HG03558 (cell line): ENCODE results near the gene FBLN1.
"Not testable (repeated sequence)": the region's sequence is repeated elsewhere in the genome, so short reads cannot be mapped to it uniquely, and the experiment has no call there.

ENCODE experiments used
- ATAC-seq: cut with Tn5 transposase; IDR thresholded peaks from one replicate; pipeline ENCODE4 v1.9.1; 2021; ENCODE audit warnings: moderate number of reproducible peaks; ENCODE audit not compliant: unreplicated experiment; ENCODE audit errors: extremely low read depth

FBLN1 gene

DNA sequence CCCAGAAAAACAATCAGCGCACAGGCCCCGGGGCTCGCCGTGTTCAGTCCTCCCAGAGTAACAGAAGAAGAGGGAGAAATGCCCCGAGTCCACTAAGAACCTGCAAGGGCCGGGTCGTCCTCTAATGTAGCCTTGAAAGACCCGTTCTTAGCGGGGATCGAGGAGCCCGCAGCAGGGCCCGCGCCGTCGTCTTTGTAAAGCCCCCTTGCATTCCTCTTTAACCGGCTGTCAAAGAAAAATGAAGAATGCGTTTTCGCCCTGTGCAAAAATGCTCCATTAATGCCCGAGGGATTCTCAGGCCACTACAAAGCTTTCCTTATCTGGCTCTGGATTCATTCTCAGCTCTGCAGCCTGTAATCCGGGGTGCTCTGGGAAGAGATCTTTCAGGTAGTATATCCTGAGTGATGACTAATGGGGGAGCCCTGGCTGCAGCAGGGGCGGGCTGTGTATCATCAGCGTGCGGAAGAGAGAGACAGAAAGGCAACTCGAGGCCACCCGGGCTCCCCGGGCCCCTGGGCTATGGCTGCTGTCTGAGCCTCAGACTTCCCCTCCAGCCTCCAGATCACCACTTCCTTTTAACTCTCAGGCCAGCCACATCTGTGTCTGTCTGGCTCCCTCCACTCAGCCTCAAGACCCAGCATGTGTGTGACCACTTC, 78.2 kb downstream of the FBLN1 start:
- no peak for ATAC-seq

DNA sequence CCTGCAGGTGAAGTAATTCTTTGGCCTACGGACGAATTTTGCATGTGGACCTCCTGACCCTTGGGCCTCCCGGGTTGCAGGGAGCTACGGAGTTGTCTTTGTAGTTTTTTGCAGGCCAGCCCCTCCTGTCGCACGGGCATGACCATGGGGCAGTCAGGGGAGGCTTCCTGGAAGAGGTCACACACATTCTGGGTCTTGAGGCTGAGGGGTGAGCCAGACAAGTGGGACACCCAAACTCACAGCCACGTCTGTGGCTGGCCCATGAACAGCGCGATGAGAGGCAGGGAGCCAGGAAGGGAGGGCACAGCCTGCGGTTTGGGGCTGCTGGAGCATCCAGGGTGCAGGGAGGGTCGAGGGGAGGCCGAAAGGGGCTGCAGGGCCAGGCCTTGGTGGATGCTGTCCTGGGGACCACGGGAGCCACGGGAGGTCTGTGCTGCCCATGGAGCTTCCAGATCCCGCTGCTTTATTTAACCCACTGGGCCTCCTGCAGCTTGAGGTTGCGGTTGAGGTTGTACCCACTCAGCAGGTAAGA, 78.9 kb downstream of the FBLN1 start:
- no peak for ATAC-seq

DNA sequence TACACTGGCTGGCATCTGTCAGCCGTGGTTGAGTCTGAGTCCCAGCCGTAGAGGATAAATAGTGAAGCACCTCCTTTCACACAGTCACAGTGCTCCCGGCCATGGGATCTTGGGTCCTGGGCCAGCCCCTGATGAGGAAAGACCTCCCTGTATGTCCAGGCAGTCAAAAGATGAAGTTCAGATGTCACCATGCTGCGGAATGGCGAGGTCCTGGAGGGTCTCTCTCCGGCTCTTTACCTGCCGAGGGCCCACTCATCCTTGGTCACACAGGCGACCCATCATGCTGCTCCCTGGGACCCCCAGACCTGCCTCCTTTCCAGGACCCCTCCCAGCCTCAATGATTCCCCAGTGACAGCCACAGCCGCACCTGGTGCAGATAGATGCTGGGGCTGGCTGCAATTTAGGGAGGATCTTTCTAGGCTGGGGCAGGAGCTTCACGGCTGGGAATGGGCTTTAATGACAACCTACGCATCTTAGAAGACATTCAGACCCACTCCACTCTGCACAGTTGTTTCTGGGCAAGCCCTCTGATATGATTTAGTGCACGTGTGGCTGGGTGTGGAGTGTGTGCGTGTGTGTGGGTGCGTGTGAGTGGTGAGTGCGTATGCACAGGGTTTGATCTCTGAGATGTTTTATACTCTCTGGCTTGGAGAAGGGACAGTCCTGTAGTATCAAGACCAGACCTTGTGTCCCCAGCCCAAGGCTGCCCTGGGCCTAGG, 79.7 kb downstream of the FBLN1 start:
- no peak for ATAC-seq

DNA sequence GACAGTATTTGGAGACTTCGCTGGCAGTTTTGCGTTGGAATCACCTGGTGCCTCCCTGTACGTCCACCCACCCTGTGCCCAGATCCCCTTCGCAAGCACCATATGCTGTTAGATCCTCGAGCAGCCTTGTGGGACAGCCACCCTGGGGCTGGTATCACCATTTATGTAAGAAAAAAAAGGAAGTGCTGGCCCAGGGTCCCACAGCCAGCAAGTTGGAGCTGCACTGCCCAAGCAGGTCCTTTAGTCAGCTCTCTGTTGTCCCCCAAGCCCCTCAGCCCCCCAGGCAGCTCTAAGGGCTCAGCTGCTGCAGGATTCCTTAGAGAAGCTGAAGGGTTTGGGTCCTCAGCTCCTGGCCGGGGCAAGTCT, 80.3 kb downstream of the FBLN1 start:
- no peak for ATAC-seq

DNA sequence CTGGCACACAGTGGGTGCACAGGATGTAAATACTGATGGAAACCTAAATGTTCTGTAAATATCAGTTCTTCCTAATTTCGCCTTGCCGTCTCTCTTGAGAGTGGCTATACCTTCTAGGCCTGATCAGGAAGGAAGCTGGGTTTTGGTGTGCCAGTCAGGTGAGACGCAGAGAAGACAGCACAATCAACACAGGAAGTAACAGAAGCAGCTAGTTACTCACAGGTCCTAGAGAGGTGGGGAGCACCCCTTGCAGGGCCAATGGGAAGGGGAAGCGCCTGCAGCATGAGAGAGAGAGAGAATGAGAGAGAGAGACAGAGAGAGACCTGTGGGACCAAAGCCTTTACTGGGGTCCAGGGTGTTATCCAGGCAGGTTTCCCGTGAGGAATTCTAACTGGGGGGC, 80.8 kb downstream of the FBLN1 start:
- ATAC-seq: no peak

DNA sequence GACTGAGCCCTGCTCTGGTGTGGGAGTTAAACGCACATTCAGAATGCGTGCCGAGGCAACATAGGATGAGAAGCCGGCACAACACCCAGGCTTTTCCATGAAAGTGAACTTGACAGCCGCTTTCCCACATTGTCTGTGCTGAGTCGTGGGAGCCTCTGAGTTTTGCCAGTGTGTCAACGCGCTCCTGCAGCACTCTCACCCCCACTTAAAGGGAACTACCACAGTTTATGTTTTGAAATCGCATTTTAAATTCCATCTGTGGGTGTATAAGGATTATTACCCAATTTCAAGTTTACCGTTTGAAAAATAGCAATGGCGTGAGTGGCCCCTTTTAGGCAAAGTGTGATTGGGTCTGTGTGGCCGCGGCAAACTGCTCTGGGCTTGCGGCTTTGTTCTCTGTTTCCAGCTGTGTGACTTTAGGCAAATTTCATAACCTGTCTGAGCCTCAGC, 81.5 kb downstream of the FBLN1 start:
- no peak for ATAC-seq

DNA sequence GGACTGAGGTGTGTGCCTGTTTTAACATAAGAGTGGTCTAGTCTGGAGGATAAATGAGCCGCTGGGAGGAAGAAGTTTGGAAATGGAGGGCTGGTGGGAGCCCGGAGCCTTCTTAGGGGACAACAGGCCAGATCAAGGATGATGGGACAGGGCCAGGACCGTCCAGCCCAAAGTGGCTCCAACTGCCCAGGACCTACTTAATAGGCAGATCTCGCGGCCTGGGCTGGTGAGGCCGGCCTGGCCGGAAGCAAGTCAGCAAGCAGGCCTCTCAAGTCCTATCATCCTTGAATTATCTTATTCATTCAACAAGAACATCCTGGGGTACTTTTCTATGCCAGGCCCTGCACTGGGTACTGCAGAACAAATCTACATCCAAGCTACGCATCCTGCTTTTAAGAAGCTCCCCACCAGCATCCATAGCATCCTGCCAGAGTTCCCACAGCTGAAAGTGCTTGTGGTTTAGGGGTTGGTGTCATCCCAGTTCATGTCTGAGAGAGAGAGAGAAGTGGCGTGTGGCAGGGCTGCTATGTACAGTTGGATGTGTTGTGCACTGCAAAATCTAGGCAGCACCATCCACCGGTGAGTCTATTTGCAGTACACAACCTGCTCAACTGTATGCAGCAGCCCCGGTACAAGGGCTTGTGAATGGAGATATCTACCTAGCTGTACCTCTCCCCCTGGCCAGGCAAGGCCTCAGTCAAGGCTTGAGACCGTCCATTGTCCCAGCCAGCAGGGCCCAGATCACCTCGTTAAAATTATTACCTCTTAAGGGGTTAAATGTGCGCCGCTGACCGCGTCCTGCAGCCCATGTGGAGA, 82.1 kb downstream of the FBLN1 start:
- no peak for ATAC-seq

DNA sequence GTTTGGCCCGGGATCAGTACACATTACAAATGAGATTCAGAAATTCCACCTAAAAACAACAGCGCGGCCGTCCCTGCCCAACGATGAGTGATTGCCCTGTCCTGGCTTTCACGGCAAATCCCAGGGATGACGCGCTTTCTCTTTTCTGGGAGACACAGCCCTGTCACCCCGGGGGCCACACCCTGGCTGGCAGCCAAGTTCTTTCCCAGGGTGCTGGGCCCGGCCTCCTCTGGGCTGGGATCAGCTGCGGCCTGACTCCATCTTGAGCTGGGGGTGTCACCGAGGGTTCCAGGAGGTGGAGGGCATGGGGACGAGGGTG, 82.7 kb downstream of the FBLN1 start:
- ATAC-seq: no peak

DNA sequence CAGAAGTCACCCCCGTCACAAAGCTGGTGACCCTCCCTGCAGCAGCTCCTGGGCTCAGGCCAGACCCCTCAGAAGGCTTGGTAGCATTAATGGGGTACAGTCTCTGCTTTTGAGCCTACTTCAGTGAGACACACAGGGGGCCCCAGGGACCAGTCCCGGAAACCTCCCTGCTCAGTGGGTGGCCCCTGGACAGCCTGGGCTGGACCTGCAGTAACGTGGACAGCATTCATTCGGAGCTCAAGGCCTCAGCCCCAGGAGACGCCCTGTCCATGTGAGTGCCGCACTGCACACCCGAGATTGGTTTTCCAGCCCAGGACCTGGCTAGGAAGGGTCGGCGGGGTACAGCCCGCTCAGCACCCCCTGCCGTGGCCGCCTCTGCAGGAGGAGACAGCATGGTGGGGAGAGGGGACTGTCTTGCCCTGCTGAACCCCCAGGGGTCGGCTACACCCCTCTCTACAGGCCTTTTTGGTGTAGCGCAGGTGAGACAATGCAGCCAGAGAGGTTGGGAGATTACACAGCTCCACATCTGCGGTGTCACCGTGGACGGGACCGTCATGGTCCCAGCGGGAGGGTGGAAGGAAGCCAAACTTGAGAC, 83.4 kb downstream of the FBLN1 start:
- ATAC-seq: no peak

DNA sequence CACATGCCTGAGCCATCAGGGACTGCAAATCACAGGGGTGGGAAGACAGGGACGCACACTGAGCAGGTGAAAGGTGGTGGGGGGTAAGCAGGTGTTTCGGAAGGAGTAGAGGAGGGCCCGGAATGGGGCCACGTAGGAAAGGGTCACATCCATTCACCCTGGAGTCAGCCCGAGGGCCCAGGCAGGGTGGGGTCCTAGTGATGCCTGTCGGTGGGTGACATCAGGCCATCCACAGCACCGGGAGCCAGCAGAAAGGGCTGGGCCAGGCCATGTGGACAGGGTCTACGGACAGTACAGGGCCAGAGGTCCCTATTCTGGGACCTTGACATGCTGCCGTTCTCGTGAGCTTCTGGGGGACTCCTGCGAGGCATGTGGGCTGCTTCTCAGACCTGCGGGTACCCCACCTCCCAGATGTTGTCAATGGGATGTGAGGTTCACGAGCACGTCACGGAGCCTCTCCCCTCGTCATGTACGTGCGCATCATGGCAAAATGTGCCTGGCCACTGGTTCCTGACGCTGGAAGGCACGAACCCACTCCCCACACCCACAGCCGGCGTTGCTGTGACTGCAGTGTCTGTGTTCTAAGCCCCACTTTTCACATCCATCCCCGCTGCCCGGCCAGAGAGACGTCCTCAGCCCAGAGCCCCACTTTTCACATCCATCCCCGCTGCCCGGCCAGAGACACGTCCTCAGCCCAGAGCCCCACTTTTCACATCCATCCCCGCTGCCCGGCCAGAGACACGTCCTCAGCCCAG, 84.1 kb downstream of the FBLN1 start:
- no peak for ATAC-seq

DNA sequence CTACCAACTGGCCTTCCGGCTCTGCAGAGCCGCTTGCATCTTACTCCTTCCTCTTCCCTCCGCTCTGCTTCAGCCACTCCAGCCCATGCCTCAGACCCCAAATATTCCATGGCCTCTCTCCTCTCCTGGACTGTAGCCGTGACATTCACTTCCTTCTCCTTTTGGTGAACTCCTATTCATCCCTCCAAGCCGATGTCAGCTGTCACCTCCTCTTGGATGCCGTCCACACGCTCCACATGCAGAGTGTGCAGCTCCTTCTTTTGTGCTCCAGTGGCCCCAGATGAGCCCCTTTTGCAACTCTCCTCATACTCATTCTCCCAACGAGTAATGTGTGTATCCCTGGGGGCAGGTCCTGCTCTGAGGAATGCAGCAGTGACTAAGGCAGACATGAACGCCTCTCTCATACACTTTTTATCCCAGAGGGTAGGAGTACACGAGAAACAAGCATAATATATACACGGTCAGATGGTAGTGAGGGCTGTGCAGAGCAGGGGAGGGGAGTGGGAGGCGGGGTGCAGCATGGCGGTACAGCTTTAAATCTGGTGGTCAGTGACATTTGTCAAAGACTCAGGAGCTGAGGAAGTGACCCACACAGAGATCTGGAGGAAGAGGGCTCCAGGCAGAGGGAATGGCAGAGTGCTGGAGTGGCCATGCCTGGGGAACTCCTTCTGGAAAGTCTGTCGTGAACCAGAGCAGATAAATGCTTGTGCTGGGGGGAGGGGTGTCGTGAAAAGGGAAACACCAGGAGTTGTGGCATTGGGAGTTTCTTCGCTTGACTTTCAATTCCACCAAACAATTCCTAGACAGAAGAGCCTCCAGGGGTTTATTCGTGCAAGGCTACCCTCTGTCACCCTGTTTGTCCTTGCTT, 85.2 kb downstream of the FBLN1 start:
- no peak for ATAC-seq

DNA sequence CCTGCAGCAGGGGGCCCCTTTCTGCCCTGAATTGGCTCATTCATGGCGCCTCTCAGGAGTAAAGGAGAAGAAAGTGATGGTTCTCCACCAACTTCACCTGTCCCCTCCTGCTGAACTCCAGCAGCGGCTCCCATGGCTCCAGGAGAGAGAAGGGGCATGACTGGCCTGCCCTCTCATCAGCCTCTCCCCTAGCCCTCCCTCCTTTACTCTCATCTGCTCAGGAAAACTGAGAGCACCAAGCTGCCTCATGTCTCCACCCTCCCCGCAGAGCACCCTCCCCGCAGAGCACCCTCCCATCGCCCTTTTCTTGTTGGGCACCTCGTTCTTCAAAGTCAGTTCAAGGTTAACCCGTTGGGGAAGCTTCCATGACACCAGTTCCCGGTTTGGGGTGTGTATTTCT, 86.9 kb downstream of the FBLN1 start:
- no peak for ATAC-seq

DNA sequence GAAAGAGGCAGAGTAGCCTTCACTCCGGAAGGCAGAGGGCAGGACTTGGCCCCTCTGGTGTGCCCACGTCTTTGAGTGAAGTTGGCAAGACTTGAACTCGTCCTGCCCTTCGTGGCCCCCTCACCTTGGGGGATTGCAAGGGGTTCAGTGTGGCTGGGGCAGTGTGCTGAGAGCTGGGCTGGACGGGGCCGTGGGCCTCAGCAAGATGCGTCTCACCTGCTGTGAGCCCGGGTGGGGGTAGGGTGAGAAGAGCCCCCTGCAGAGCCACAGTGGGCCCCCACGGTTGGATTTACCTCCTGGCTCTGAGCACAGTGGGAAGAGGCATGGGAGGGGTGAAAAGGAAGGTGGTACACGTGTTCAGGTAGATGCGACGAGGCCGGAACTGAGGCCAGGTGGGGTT, 87.6 kb downstream of the FBLN1 start:
- no peak for ATAC-seq

DNA sequence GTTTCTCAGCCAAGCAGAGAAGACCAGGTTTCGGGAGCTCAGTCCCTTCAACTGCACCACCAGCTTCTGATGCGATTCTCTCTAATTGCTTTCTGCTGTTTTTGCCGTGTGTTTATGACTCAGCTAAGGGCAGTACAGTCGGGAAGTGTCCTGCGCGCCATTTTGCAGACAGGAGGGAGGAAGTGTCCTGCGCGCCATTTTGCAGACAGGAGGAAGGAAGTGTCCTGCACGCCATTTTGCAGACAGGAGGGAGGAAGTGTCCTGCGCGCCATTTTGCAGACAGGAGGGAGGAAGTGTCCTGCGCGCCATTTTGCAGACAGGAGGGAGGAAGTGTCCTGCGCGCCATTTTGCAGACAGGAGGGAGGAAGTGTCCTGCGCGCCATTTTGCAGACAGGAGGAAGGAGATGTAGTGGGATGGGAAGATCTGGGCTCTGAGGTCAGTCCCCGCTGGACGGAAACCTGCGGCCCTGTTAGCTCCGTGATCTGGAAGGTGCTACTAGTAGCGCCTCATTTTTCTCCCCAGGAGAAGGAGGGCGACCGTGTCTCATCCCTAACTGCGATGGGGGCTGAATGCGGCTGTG, 89.0 kb downstream of the FBLN1 start:
- ATAC-seq: not testable (repeated sequence)

DNA sequence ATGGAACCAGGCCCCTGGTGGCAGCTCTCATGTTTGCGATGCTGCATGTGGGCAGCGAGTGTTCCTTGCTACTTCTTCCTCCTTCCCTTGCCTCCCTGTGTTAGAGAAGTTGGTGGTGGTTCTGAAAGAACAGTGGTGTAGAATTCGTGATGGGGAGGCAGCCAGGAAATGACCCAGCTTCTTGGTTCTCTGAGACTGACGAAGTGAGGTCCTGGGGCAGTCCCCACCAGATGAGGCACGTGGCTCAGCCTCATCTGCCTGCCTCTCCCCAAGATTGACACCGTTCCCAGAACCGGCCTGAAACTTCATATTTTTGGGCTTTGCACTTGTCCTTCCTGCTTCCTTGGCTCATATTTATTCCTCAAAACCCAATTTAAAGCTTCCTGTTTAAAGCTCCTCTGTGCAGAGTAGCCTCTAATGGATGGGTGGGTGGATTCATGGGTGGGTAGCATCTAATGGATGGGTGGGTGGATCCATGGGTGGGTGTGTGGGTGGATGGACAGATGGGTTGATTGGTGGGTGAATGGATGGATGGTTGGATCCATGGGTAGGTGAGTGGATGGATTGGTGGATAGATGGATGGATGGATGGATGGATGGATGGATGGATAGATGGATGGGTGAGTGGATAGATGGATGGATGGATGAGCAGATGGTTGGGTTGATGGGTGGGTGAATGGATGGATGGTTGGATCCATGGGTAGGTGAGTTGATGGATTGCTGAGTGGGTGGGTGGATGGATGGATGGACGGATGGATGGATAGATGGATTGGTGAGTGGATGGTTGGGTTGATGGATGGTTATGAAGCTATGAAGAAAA, 91.6 kb downstream of the FBLN1 start:
- ATAC-seq: no peak

DNA sequence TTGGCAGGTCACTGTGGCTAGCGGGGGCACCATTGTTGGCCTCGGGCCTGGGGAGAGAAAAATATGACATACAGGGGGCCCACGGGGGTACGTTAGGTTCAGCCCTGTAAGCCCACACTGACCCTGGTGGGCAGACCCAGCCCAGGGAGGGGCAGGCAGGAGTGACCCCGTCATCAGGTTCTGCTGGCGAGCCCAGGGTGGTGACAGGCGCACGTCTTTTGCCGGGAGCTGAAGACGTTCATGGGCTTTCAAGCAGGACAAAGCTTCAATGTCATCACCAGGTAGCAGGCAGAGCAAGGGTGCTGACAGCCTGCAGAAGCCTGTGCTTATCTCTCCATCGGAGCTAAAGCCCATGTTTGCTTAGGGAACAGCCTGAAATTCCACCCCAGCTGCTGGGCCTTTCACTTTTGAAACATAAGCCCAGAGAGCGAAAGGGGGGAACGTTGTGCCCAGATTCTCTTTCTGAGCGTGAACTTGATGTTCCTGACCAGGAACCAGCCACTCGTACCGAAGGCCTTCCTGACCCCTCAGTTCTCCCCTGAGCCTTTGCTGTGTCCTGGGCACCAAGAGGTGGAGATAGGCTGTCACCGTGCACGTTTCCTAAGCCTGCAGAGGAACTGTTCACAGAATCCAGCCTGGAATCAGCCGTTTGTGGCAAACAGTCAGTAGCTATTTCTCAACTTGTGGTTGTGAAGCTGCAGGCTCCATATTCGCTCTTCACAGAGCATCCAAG, 94.9 kb downstream of the FBLN1 start:
- no peak for ATAC-seq

DNA sequence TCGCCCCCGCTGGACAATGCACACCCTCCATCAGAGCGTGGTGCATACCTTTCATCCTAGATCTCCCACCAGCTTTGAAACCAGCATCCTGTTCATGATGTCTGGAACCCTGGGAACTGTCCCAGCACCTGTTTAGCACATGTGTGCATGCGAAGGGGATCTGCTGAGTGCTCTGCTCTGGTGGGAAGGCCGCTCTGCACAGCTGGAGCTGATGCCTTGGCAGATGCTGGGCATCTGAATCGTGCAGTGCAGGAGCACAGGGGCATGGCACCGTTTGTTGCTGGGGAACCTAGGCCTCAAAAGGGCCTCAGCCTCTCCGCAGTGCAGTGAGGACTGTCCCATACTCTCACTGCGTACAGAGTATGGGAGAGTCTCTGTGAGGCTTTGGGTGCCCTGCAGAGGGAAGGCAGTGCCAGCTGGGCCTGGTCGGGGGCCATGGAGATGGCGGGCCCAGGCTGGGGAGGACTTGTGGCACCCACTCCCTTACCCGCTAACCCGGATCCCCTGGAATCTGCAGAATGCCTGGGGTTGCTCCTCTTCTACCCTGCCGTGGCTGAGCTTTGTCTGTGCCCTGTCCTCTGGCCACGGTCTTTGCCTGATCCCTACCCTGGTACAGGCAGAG, 96.0 kb downstream of the FBLN1 start:
- ATAC-seq: no peak
